H9 (cell line): ENCODE measurements around the gene KCTD21. TPM values are rescaled to one million over a fixed set of nuclear protein-coding genes. Genes with fewer than 3 reads are reported as not detected.

Experiments used
- DNase-seq: peaks from one replicate; pipeline ENCODE4 v3.0.0-alpha.2; 2017
- H2AFZ ChIP-seq: one replicate; pipeline ENCODE4 v1.6.1; 2013; ENCODE audit warnings: mild to moderate bottlenecking, low read length, control low read depth, moderate library complexity
- H2AK5ac ChIP-seq: 2 replicates; pipeline ENCODE4 v1.6.1; 2013; ENCODE audit warnings: low read length, control low read depth, mixed read lengths; ENCODE audit not compliant: insufficient read length
- H2BK120ac ChIP-seq: one replicate; pipeline ENCODE4 v1.6.1; 2013; ENCODE audit warnings: low read depth, mild to moderate bottlenecking, low read length, control low read depth, inconsistent platforms; ENCODE audit not compliant: poor library complexity, severe bottlenecking
- H2BK12ac ChIP-seq: 2 replicates; pipeline ENCODE4 v1.6.1; 2013; ENCODE audit warnings: low read length, control low read depth, mixed read lengths, low read depth; ENCODE audit not compliant: insufficient read length
- H2BK15ac ChIP-seq: 2 replicates; pipeline ENCODE4 v1.6.1; 2013; ENCODE audit warnings: low read depth, low read length, control low read depth
- H2BK20ac ChIP-seq: one replicate; pipeline ENCODE4 v1.6.1; 2013; ENCODE audit warnings: low read depth, mild to moderate bottlenecking, low read length, control low read depth, inconsistent platforms; ENCODE audit not compliant: poor library complexity, severe bottlenecking
- H2BK5ac ChIP-seq: 2 replicates; pipeline ENCODE4 v1.6.1; 2013; ENCODE audit warnings: low read length, control low read depth, mixed read lengths; ENCODE audit not compliant: insufficient read length
- H3K14ac ChIP-seq: 2 replicates; pipeline ENCODE4 v1.6.1; 2013; ENCODE audit warnings: low read length, control low read depth; ENCODE audit not compliant: insufficient read depth
- H3K18ac ChIP-seq: 2 replicates; pipeline ENCODE4 v1.6.1; 2013; ENCODE audit warnings: low read depth, mild to moderate bottlenecking, mixed read lengths, low read length, control low read depth; ENCODE audit not compliant: insufficient read length
- H3K23ac ChIP-seq: 2 replicates; pipeline ENCODE4 v1.6.1; 2013; ENCODE audit warnings: low read length, control low read depth, mixed read lengths, low read depth; ENCODE audit not compliant: insufficient read length
- H3K23me2 ChIP-seq: 2 replicates; pipeline ENCODE4 v1.6.1; 2013; ENCODE audit warnings: low read depth, mild to moderate bottlenecking, mixed read lengths, low read length, control low read depth; ENCODE audit not compliant: insufficient read length, poor library complexity, severe bottlenecking
- H3K27ac ChIP-seq: 2 replicates; pipeline ENCODE4 v1.5.1; 2013; ENCODE audit warnings: low read length, control low read depth, mixed read lengths, low read depth; ENCODE audit not compliant: insufficient read length
- H3K27me3 ChIP-seq: 2 replicates; pipeline ENCODE4 v1.6.1; 2013; ENCODE audit warnings: low read length, control low read depth, inconsistent platforms; ENCODE audit not compliant: insufficient read depth
- H3K4ac ChIP-seq: 2 replicates; pipeline ENCODE4 v1.6.1; 2013; ENCODE audit warnings: low read depth, mild to moderate bottlenecking, control low read depth, inconsistent platforms, low read length, moderate library complexity
- H3K4me1 ChIP-seq: 2 replicates; pipeline ENCODE4 v1.6.1; 2013; ENCODE audit warnings: low read length, control low read depth, inconsistent platforms; ENCODE audit not compliant: insufficient read depth
- H3K4me2 ChIP-seq: 2 replicates; pipeline ENCODE4 v1.6.1; 2013; ENCODE audit warnings: low read length, control low read depth, mixed read lengths; ENCODE audit not compliant: insufficient read length, insufficient read depth
- H3K56ac ChIP-seq: 2 replicates; pipeline ENCODE4 v1.6.1; 2013; ENCODE audit warnings: low read depth, mild to moderate bottlenecking, mixed read lengths, low read length, control low read depth; ENCODE audit not compliant: insufficient read length
- H3K79me1 ChIP-seq: 2 replicates; pipeline ENCODE4 v1.6.1; 2013; ENCODE audit warnings: low read depth, mild to moderate bottlenecking, moderate library complexity, low read length, control low read depth, inconsistent platforms; ENCODE audit not compliant: insufficient read depth, poor library complexity, severe bottlenecking
- H3K79me2 ChIP-seq: 2 replicates; pipeline ENCODE4 v1.6.1; 2013; ENCODE audit warnings: low read length, control low read depth, inconsistent platforms; ENCODE audit not compliant: insufficient read depth
- H3K9ac ChIP-seq: 2 replicates; pipeline ENCODE4 v1.6.1; 2013; ENCODE audit warnings: low read length, control low read depth, mixed read lengths; ENCODE audit not compliant: insufficient read length; ENCODE audit errors: extremely low read depth
- H3K9me3 ChIP-seq: one replicate; pipeline ENCODE4 v1.6.1; 2013; ENCODE audit warnings: low read depth, low read length, inconsistent platforms; ENCODE audit not compliant: control insufficient read depth
- H3T11ph ChIP-seq: one replicate; pipeline ENCODE4 v1.6.1; 2013; ENCODE audit warnings: mild to moderate bottlenecking, low read length, control low read depth, inconsistent platforms
- H4K20me1 ChIP-seq: one replicate; pipeline ENCODE4 v1.6.1; 2013; ENCODE audit not compliant: control insufficient read depth, insufficient read length, insufficient read depth
- H4K5ac ChIP-seq: 2 replicates; pipeline ENCODE4 v1.6.1; 2013; ENCODE audit warnings: low read depth, mild to moderate bottlenecking, mixed read lengths, low read length, control low read depth; ENCODE audit not compliant: insufficient read length
- H4K8ac ChIP-seq: replicated peaks from 2 replicates; pipeline ENCODE4 v1.6.1; 2013; ENCODE audit warnings: low read length, control low read depth, mixed read lengths, low read depth; ENCODE audit not compliant: insufficient read length
- H4K91ac ChIP-seq: 2 replicates; pipeline ENCODE4 v1.6.1; 2013; ENCODE audit warnings: low read depth, mild to moderate bottlenecking, moderate library complexity, mixed read lengths, low read length, control low read depth; ENCODE audit not compliant: insufficient read length
- H3K27ac Mint-ChIP-seq, 3 experiments: 2 replicates in 2 of 3; 3 replicates in 1 of 3; pipeline ENCODE4 v1.8.0; 2020 to 2021; ENCODE audit warnings: mixed read lengths in 3 of 3, mild to moderate bottlenecking in 1 of 3, moderate library complexity in 1 of 3
- H3K27me3 Mint-ChIP-seq: 2 replicates; pipeline ENCODE4 v1.8.0; 2021; ENCODE audit warnings: low read depth, mild to moderate bottlenecking, moderate library complexity, mixed read lengths
- H3K36me3 Mint-ChIP-seq, 3 experiments: 2 replicates in 2 of 3; 3 replicates in 1 of 3; pipeline ENCODE4 v1.8.0; 2020 to 2021; ENCODE audit warnings: low read depth in 3 of 3, mixed read lengths in 3 of 3; ENCODE audit not compliant: insufficient read depth in 1 of 3
- H3K4me1 Mint-ChIP-seq, 2 experiments: 2 replicates each; pipeline ENCODE4 v1.8.0; 2020; ENCODE audit warnings: mixed read lengths in 2 of 2
- H3K4me3 Mint-ChIP-seq, 2 experiments: 2 replicates in 1 of 2; 3 replicates in 1 of 2; pipeline ENCODE4 v1.8.0; 2020 to 2021; ENCODE audit warnings: mild to moderate bottlenecking in 2 of 2, mixed read lengths in 2 of 2, moderate library complexity in 1 of 2
- H3K9me3 Mint-ChIP-seq, 2 experiments: 2 replicates in 1 of 2; 3 replicates in 1 of 2; pipeline ENCODE4 v1.8.0; 2020; ENCODE audit warnings: mild to moderate bottlenecking in 2 of 2, mixed read lengths in 2 of 2, moderate library complexity in 1 of 2
- WGBS: extraction: QIAGEN DNeasy Blood & Tissue Kit; methylation state at CpG from one replicate; pipeline ENCODE4 v1.1.7; 2013; ENCODE audit warnings: missing lambda C conversion rate, low lambda C conversion rate, mixed read lengths; ENCODE audit not compliant: insufficient read length; ENCODE audit errors: extremely low coverage; 5-methylcytosine and 5-hydroxymethylcytosine counted together
- total RNA-seq: library from RNA; stranded (reverse); gene quantifications from 2 replicates; pipeline ENCODE4 v1.2.1, GENCODE V29; 2021
- TF ChIP-seq, protein P1 (sequence below): fragments of 200-600 bp; sonication (generic); conservative IDR thresholded peaks from 3 replicates; pipeline ENCODE4 v1.8.0; 2021; ENCODE audit warnings: antibody characterized with exemption, mild to moderate bottlenecking

The KCTD21 gene
- total RNA-seq, 1 experiment from 2014 or later, result 4.0 TPM

DNA sequence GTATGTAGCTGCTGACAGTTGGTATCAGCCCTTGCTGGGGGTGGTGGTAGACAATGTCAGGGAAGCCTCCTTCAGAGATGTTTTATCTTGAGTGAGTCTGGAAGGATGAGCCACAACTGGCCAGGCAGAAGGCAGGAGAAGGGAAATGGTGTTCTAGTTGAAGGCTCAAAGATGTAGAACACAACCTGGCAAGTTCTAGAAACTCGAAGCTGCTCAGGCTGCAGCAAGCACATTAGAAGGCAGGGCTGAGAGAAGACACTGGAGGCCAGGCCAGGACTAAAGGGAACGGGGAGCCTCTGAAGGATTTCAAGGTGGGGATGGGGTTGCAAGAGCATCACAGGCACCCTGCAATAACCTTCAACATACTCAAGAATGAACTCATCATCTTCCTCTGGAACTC lies 40.7 kb upstream of the KCTD21 start:
- H3K56ac ChIP-seq, result no peak overlapping the region
- H3K23me2 ChIP-seq, result no peaks in the 10 kb centered on the region
- H2BK5ac ChIP-seq, result no peak overlapping the region
- H4K20me1 ChIP-seq, result no peaks in the 10 kb centered on the region
- no peak overlapping the region for H3K4me2 ChIP-seq
- no peak overlapping the region for H3K9ac ChIP-seq
- H4K5ac ChIP-seq, result no peak overlapping the region
- no peak overlapping the region for H3T11ph ChIP-seq
- Mint-ChIP-seq H3K9me3 (no peaks in the 10 kb centered on the region), H3K36me3 (peaks cover 0 to 2% (median 0%) of the 10 kb centered on the region in 3 experiments; a peak in 1 of 7 replicates), H3K4me3 (no peak overlapping the region), H3K4me1 (peaks cover under 1 to 3% of the 10 kb centered on the region in 2 experiments; a peak in 2 of 4 replicates), H3K27me3 (no peaks in the 10 kb centered on the region), H3K27ac (no peak overlapping the region; a peak in 1 of 7 replicates)
- H3K14ac ChIP-seq, result no peak overlapping the region
- no peak overlapping the region for H2BK120ac ChIP-seq
- no peak overlapping the region for H3K27ac ChIP-seq
- no peak overlapping the region for H2BK15ac ChIP-seq
- H2AFZ ChIP-seq, result no peak overlapping the region
- H3K18ac ChIP-seq, result no peak overlapping the region
- H2BK12ac ChIP-seq, result no peak overlapping the region
- H3K9me3 ChIP-seq, result no peaks in the 10 kb centered on the region
- no peak overlapping the region for H2AK5ac ChIP-seq
- no peak overlapping the region for H4K91ac ChIP-seq
- H3K4me1 ChIP-seq, result peaks cover 2% of the 10 kb centered on the region; the same call in 1 of the 2 replicates
- no CpG with 5 or more reads among the region's 2 CpGs for WGBS
- H3K79me1 ChIP-seq, result no peaks in the 10 kb centered on the region
- no peak overlapping the region for H3K4ac ChIP-seq
- H3K79me2 ChIP-seq, result no peaks in the 10 kb centered on the region
- no peak overlapping the region for H2BK20ac ChIP-seq
- TF ChIP-seq, protein P1, sequence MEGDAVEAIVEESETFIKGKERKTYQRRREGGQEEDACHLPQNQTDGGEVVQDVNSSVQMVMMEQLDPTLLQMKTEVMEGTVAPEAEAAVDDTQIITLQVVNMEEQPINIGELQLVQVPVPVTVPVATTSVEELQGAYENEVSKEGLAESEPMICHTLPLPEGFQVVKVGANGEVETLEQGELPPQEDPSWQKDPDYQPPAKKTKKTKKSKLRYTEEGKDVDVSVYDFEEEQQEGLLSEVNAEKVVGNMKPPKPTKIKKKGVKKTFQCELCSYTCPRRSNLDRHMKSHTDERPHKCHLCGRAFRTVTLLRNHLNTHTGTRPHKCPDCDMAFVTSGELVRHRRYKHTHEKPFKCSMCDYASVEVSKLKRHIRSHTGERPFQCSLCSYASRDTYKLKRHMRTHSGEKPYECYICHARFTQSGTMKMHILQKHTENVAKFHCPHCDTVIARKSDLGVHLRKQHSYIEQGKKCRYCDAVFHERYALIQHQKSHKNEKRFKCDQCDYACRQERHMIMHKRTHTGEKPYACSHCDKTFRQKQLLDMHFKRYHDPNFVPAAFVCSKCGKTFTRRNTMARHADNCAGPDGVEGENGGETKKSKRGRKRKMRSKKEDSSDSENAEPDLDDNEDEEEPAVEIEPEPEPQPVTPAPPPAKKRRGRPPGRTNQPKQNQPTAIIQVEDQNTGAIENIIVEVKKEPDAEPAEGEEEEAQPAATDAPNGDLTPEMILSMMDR, result no peak
- no peak for DNase-seq
- no peak overlapping the region for H4K8ac ChIP-seq
- H3K27me3 ChIP-seq, result no peaks in the 10 kb centered on the region
- no peak overlapping the region for H3K23ac ChIP-seq
